ENCODE results near the gene NIN. TPM values are rescaled to one million over a fixed set of nuclear protein-coding genes. Genes with fewer than 3 reads are reported as not detected.
A peak's percentile ranks its signal among the peaks of the same experiment; 100 is the strongest.

NIN gene
- total RNA-seq = 145 and 156 TPM in 2 replicates

GRCh38 chr14:50830932-50831725 is at the start of gene NIN:
TSS of gene NIN (minus strand) at chr14:50831162. CDS start at chr14:50822056, 9,106 bp downstream.
- peak; percentile 83 for ATAC-seq (ENCODE audit: low read depth)
- intact Hi-C loops (cut with micrococcal nuclease) = loop anchor here (1.0 to 5.0 kb wide), 10 partner anchors 9 to 519 kb away; partner anchors contain the start of genes DMAC2L and L2HGDH
- POLR2A ChIA-PET = interaction anchor here (0.6 to 7.5 kb wide), 12 partner anchors 9 to 163 kb away, joined by 3 to 143 read pairs (median 8); partner anchors contain the start of gene SAV1
- H3K27me3 Mint-ChIP-seq = no peaks in the 10 kb centered on the region
- peak within 1 kb of the TSS; percentile 98 for H3K4me3 Mint-ChIP-seq
- peak within 1 kb of the TSS; percentile 98 for H3K27ac Mint-ChIP-seq
- peaks cover 35% of the 10 kb centered on the region for H3K36me3 Mint-ChIP-seq (ENCODE audit: low read depth)
- no peak for TF ChIP-seq CTCF (IDR thresholded peaks at IDR 0.05)
- no peaks in the 10 kb centered on the region for H3K9me3 Mint-ChIP-seq
- CTCF ChIA-PET = interaction anchor here (1.3 to 6.1 kb wide), 4 partner anchors 29 to 54 kb away, joined by 3 to 47 read pairs (median 34); no protein-coding TSS in a partner anchor
- DNase-seq = peak; percentile 81
- H3K4me1 Mint-ChIP-seq = peaks cover 72% of the 10 kb centered on the region

GRCh38 chr14:50875359-50876070 is 44.6 kb upstream of the NIN start:
- intact Hi-C loops (cut with micrococcal nuclease) = no loop called here
- Mint-ChIP-seq H3K9me3 (no peaks in the 10 kb centered on the region), H3K4me1 (peaks cover 27% of the 10 kb centered on the region), H3K27me3 (peaks cover 32% of the 10 kb centered on the region), H3K27ac (no peak overlapping the region), H3K4me3 (peak overlapping the region; percentile 13), H3K36me3 (ENCODE audit: low read depth) (no peaks in the 10 kb centered on the region)
- ATAC-seq (ENCODE audit: low read depth) (peak; percentile 89), DNase-seq (no peak)
- CTCF ChIA-PET = interaction anchor here (0.6 to 1.3 kb wide), 2 partner anchors 9 to 93 kb away, joined by 3 read pairs; no protein-coding TSS in a partner anchor
- TF ChIP-seq CTCF (IDR thresholded peaks at IDR 0.05) = no peak
- POLR2A ChIA-PET = no interaction called here

- ATAC-seq (ENCODE audit: low read depth) = no peak
These were observed 43.8 kb upstream of the NIN start for GRCh38 chr14:50874757-50875156.

GRCh38 chr14:50871914-50872732 is 41.2 kb upstream of the NIN start, which contains the start of gene ABHD12B:
TSS of gene ABHD12B (plus strand) at chr14:50872053. CDS start at chr14:50872175, 122 bp downstream.
- ATAC-seq (ENCODE audit: low read depth) (no peak), DNase-seq (no peak)
- ChIA-PET CTCF (no interaction called here), POLR2A (no interaction called here)
- Mint-ChIP-seq H3K4me3 (peak within 1 kb of the TSS; percentile 17), H3K27me3 (peaks cover 47% of the 10 kb centered on the region), H3K4me1 (peaks cover 27% of the 10 kb centered on the region), H3K36me3 (ENCODE audit: low read depth) (no peaks in the 10 kb centered on the region), H3K27ac (no peak within 1 kb of the TSS), H3K9me3 (no peaks in the 10 kb centered on the region)
- intact Hi-C loops (cut with micrococcal nuclease) = no loop called here
- TF ChIP-seq CTCF (IDR thresholded peaks at IDR 0.05) = no peak

More at GRCh38 chr14:50874757-50875156, 43.8 kb upstream of the NIN start:
- intact Hi-C loops (cut with micrococcal nuclease) = no loop called here
- H3K4me1 Mint-ChIP-seq = peaks cover 27% of the 10 kb centered on the region
- no peaks in the 10 kb centered on the region for H3K36me3 Mint-ChIP-seq (ENCODE audit: low read depth)
- peak overlapping the region; percentile 13 for H3K4me3 Mint-ChIP-seq
- no peak for TF ChIP-seq CTCF (IDR thresholded peaks at IDR 0.05)
- peaks cover 36% of the 10 kb centered on the region for H3K27me3 Mint-ChIP-seq
- ChIA-PET CTCF (interaction anchor here (2.1 kb wide), 1 partner anchor 14 kb away, joined by 5 read pairs; no protein-coding TSS in a partner anchor), POLR2A (interaction anchor here (0.6 kb wide), 1 partner anchor 10 kb away, joined by 6 read pairs; no protein-coding TSS in a partner anchor)
- no peak overlapping the region for H3K27ac Mint-ChIP-seq
- H3K9me3 Mint-ChIP-seq = no peaks in the 10 kb centered on the region
- DNase-seq = no peak

All from activated B cell treated with CpG ODN at 0.5 μM for 24 hours (primary cell).